ENCODE data around the gene TRIM29. TPM values are rescaled to one million over a fixed set of nuclear protein-coding genes. Genes with fewer than 3 reads are reported as not detected.

Gene TRIM29
- total RNA-seq, 1 experiment from 2014 or later, result not detected

DNA sequence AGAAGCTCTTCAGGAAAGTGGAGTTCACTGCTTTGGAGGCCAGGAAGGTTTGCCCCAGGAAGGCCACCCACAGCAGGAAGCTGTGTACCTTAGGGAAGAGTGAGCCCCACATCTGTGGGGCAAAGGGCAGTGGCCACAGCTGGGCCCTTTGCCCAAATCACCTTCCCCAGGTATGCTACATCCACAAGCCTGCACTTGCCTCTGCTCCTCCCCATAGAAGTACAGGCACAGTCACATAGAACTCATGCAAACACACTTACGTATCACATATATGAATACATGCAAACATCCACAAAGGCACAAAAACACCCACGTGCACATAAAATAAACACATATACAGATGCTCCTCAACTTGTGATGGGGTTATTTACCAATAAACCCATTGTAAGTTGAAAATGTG lies 2.1 kb downstream of the TRIM29 start:
- H3K9me3 Mint-ChIP-seq, result no peaks in the 10 kb centered on the region
- no peak overlapping the region for H3K4me3 Mint-ChIP-seq
- Histone ChIP-seq H3K27me3 (ENCODE audit: insufficient read depth, low read length) (no peaks in the 10 kb centered on the region), H2BK12ac (ENCODE audit: insufficient read length, low read depth, low read length) (no peak overlapping the region), H4K8ac (replicated peaks; ENCODE audit: insufficient read length, low read depth, low read length) (no peak overlapping the region), H2AK5ac (ENCODE audit: insufficient read length, low read length) (no peak overlapping the region), H3K56ac (ENCODE audit: insufficient read length, low read depth, low read length) (no peak overlapping the region), H3T11ph (ENCODE audit: low read length) (no peak overlapping the region), H4K20me1 (ENCODE audit: control insufficient read depth, insufficient read depth, insufficient read length) (peaks cover 2% of the 10 kb centered on the region), H3K14ac (ENCODE audit: insufficient read depth, low read length) (no peak overlapping the region; the same call in 1 of the 2 replicates), H3K79me2 (ENCODE audit: insufficient read depth, low read length) (no peaks in the 10 kb centered on the region), H3K4me2 (ENCODE audit: insufficient read depth, insufficient read length, low read length) (no peak overlapping the region), H3K9ac (ENCODE audit: extremely low read depth, insufficient read length, low read length) (no peak overlapping the region), H3K9me3 (ENCODE audit: control insufficient read depth, low read depth, low read length) (no peaks in the 10 kb centered on the region), H4K91ac (ENCODE audit: insufficient read length, low read depth, low read length) (no peak overlapping the region), H2BK15ac (ENCODE audit: low read depth, low read length) (no peak overlapping the region), H3K23ac (ENCODE audit: insufficient read length, low read depth, low read length) (no peak overlapping the region), H3K18ac (ENCODE audit: insufficient read length, low read depth, low read length) (no peak overlapping the region), H3K23me2 (ENCODE audit: insufficient read length, low read depth, low read length, poor library complexity, severe bottlenecking) (no peaks in the 10 kb centered on the region), H2BK120ac (ENCODE audit: low read depth, low read length, poor library complexity, severe bottlenecking) (no peak overlapping the region), H3K4ac (ENCODE audit: low read depth, low read length) (no peak overlapping the region), H3K4me1 (ENCODE audit: insufficient read depth, low read length) (no peaks in the 10 kb centered on the region), H2BK20ac (ENCODE audit: low read depth, low read length, poor library complexity, severe bottlenecking) (no peak overlapping the region), H4K5ac (ENCODE audit: insufficient read length, low read depth, low read length) (no peak overlapping the region), H2BK5ac (ENCODE audit: insufficient read length, low read length) (no peak overlapping the region), H2AFZ (ENCODE audit: low read length) (no peak overlapping the region), H3K79me1 (ENCODE audit: insufficient read depth, low read depth, low read length, poor library complexity, severe bottlenecking) (no peaks in the 10 kb centered on the region), H3K27ac (ENCODE audit: insufficient read length, low read depth, low read length) (no peak overlapping the region)
- H3K36me3 Mint-ChIP-seq (ENCODE audit: insufficient read depth in 1 of 3, low read depth in 3 of 3), result no peaks in the 10 kb centered on the region; a peak in 1 of 7 replicates
- H3K27me3 Mint-ChIP-seq (ENCODE audit: low read depth), result peaks cover 63% of the 10 kb centered on the region
- peaks cover 6 to 16% of the 10 kb centered on the region in 2 experiments for H3K4me1 Mint-ChIP-seq
- no CpG with 5 or more reads among the region's 2 CpGs for WGBS (ENCODE audit: extremely low coverage, insufficient read length, low lambda C conversion rate)
- H3K27ac Mint-ChIP-seq, result no peak overlapping the region; a peak in 1 of 7 replicates
- DNase-seq, result no peak
- TF ChIP-seq, protein P1, sequence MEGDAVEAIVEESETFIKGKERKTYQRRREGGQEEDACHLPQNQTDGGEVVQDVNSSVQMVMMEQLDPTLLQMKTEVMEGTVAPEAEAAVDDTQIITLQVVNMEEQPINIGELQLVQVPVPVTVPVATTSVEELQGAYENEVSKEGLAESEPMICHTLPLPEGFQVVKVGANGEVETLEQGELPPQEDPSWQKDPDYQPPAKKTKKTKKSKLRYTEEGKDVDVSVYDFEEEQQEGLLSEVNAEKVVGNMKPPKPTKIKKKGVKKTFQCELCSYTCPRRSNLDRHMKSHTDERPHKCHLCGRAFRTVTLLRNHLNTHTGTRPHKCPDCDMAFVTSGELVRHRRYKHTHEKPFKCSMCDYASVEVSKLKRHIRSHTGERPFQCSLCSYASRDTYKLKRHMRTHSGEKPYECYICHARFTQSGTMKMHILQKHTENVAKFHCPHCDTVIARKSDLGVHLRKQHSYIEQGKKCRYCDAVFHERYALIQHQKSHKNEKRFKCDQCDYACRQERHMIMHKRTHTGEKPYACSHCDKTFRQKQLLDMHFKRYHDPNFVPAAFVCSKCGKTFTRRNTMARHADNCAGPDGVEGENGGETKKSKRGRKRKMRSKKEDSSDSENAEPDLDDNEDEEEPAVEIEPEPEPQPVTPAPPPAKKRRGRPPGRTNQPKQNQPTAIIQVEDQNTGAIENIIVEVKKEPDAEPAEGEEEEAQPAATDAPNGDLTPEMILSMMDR (conservative IDR thresholded peaks at IDR 0.05), result no peak

All from H9 (cell line).